ENCODE data around the gene TCTN2. TPM values are rescaled to one million over a fixed set of nuclear protein-coding genes. Genes with fewer than 3 reads are reported as not detected.

Gene TCTN2
- total and polyA plus RNA-seq, 9 of the 15 experiments (the other 6 are each of a cell fraction or from before 2014, with no cell fraction given), result 0.58 to 5.5 (median 3.6) TPM

- BruUV-seq (replicated peaks), result no TSS peak
- Histone ChIP-seq H3K9me1 (ENCODE audit: control insufficient read depth, insufficient read depth, low read length) (no peaks in the 10 kb centered on the region), H3K9me3 (replicated peaks; ENCODE audit: control insufficient read depth, insufficient read depth, low read depth, low read length) (no peaks in the 10 kb centered on the region), H3K4me1 (replicated peaks in 1 of 2; ENCODE audit: control insufficient read depth in 2 of 2, insufficient read depth in 2 of 2, low read length in 2 of 2) (no peaks in the 10 kb centered on the region), H3K4me3 (no peak overlapping the region), H3K79me2 (ENCODE audit: control insufficient read depth, insufficient read depth, low read length) (no peaks in the 10 kb centered on the region), H3K4me2 (ENCODE audit: insufficient read depth, low read length) (no peak overlapping the region), H2AFZ (ENCODE audit: low read depth, low read length) (no peak overlapping the region), H3K36me3 (ENCODE audit: control insufficient read depth, insufficient read depth, low read length) (peaks cover 93% of the 10 kb centered on the region), H3K27ac (ENCODE audit: extremely low read depth, low read depth, low read length) (no peak overlapping the region), H4K20me1 (replicated peaks; ENCODE audit: control insufficient read depth, insufficient read depth, low read length) (no peaks in the 10 kb centered on the region), H3K27me3 (ENCODE audit: control insufficient read depth in 2 of 2, insufficient read depth in 2 of 2, low read length in 2 of 2) (no peaks in the 10 kb centered on the region), H3K9ac (ENCODE audit: insufficient read depth in 1 of 2, low read depth in 2 of 2, low read length in 2 of 2) (no peak overlapping the region)
- 84% methylated on average over 4 of the region's 4 CpGs for WGBS (ENCODE audit: insufficient coverage, low coverage, missing lambda C conversion rate)
- intact Hi-C loops (cut with micrococcal nuclease), result no loop called here
- ATAC-seq (no peak), DNase-seq (ENCODE audit: extremely low read depth in 1 of 4, low spot score in 3 of 4) (no peak), FAIRE-seq (no peak)
- TF ChIP-seq TSC22D4 (tag; IDR thresholded peaks at IDR 0.05) (peak; percentile 47; the same call in 1 of the 2 replicates), ELF4 (CRISPR knock-in tag; IDR thresholded peaks at IDR 0.05) (0 out of 2 replicates have a peak, but pooled peaks have one; percentile 49), MTF1 (CRISPR knock-in tag; IDR thresholded peaks at IDR 0.05; ENCODE audit: borderline replicate concordance) (no peak), SRSF3 (IDR thresholded peaks at IDR 0.05; ENCODE audit: insufficient read depth, low read length) (no peak), SNAPC5 (CRISPR knock-in tag; IDR thresholded peaks at IDR 0.05) (no peak), EGR1 (conservative IDR thresholded peaks at IDR 0.05) (no peak), HMGN3 (IDR thresholded peaks at IDR 0.05; ENCODE audit: borderline replicate concordance, extremely low read depth, insufficient read length, low read depth, low read length) (no peak), XRCC4 (IDR thresholded peaks at IDR 0.05; ENCODE audit: extremely low read depth, insufficient read depth, insufficient read length) (no peak), EP300 (IDR thresholded peaks at IDR 0.05; ENCODE audit: low read length) (no peak), HBP1 (CRISPR knock-in tag; IDR thresholded peaks at IDR 0.05) (0 out of 2 replicates have a peak, but pooled peaks have one; percentile 51), FOXJ2 (tag; IDR thresholded peaks at IDR 0.05) (no peak), SRSF9 (IDR thresholded peaks at IDR 0.05; ENCODE audit: borderline replicate concordance, low read depth, low read length) (no peak), ZBTB26 (CRISPR knock-in tag; IDR thresholded peaks at IDR 0.05) (0 out of 2 replicates have a peak, but pooled peaks have one; percentile 74)
- POLR2A ChIA-PET, result no interaction called here
- CTCF ChIA-PET (ENCODE audit: low intra/inter-chr PET ratio), result no interaction called here
- in situ Hi-C loops (cut with MboI), result no loop called here
Observed at GRCh38 chr12:123654129-123654701, 16.7 kb upstream of the TCTN2 start.

Measured in K562 (cell line).